Skeletal muscle tissue (tissue), 4 donors: ENCODE results near the gene PTP4A1. TPM values are rescaled to one million over a fixed set of nuclear protein-coding genes. Genes with fewer than 3 reads are reported as not detected.
A peak's percentile ranks its signal among the peaks of the same experiment; 100 is the strongest.

Experiments used
- H3K27ac ChIP-seq: one replicate; pipeline ENCODE4 v1.7.0; 2013; ENCODE audit warnings: mild to moderate bottlenecking, low read depth, low read length, inconsistent platforms
- H3K27me3 ChIP-seq, 3 donors: one replicate each; pipeline ENCODE4 v1.7.0; 2013; ENCODE audit warnings: low read length in 3 of 3; ENCODE audit not compliant: control insufficient read depth in 3 of 3, insufficient read depth in 3 of 3
- H3K36me3 ChIP-seq, 3 donors: one replicate each; pipeline ENCODE4 v1.7.0; 2013; ENCODE audit warnings: low read length in 3 of 3; ENCODE audit not compliant: control insufficient read depth in 3 of 3, insufficient read depth in 3 of 3
- H3K4me1 ChIP-seq, 3 donors: one replicate each; pipeline ENCODE4 v1.7.0; 2013; ENCODE audit warnings: low read length in 3 of 3, mild to moderate bottlenecking in 3 of 3; ENCODE audit not compliant: control insufficient read depth in 3 of 3, insufficient read depth in 3 of 3
- H3K4me3 ChIP-seq, 3 donors: one replicate each; pipeline ENCODE4 v1.7.0; 2013; ENCODE audit warnings: low read length in 3 of 3
- H3K9ac ChIP-seq, 3 donors: one replicate each; pipeline ENCODE4 v1.7.0; 2013; ENCODE audit warnings: low read length in 3 of 3, mild to moderate bottlenecking in 3 of 3, moderate library complexity in 2 of 3, low read depth in 1 of 3
- H3K9me3 ChIP-seq, 3 donors: one replicate each; pipeline ENCODE4 v1.7.0; 2013; ENCODE audit warnings: low read length in 3 of 3; ENCODE audit not compliant: control insufficient read depth in 3 of 3
- total RNA-seq: library from RNA; depleted of rRNA; stranded (reverse); fragments of >200 nt; gene quantifications from one replicate; pipeline ENCODE4 v1.2.3, GENCODE V29; 2014
- donor health status: Osteomylitis.

PTP4A1 gene
- total RNA-seq, 1 donor from 2014 or later = 28.7 TPM

- Histone ChIP-seq H3K27ac (no peak overlapping the region), H3K4me1 (peaks cover 10 to 21% (median 16%) of the 10 kb centered on the region in 3 donors), H3K9me3 (no peaks in the 10 kb centered on the region), H3K4me3 (no peak overlapping the region), H3K27me3 (no peaks in the 10 kb centered on the region), H3K9ac (no peak overlapping the region), H3K36me3 (no peaks in the 10 kb centered on the region)
These were observed 4.3 kb upstream of the PTP4A1 start for GRCh38 chr6:63567966-63568365.

- H3K27me3 ChIP-seq = no peaks in the 10 kb centered on the region
- H3K9me3 ChIP-seq = no peaks in the 10 kb centered on the region
- peak overlapping the region; percentile 52 to 81 (median 78) for H3K9ac ChIP-seq
- H3K36me3 ChIP-seq = peaks cover 2 to 3% (median 2%) of the 10 kb centered on the region in 3 donors
- H3K4me3 ChIP-seq = peak overlapping the region; percentile 78 to 100 (median 82)
- peak overlapping the region; percentile 99 for H3K27ac ChIP-seq
- H3K4me1 ChIP-seq = peaks cover 10% of the 10 kb centered on the region in 3 donors
These were observed 778 bp upstream of the PTP4A1 start for GRCh38 chr6:63571361-63572043.

GRCh38 chr6:63572747-63573075 lies 431 bp downstream of the PTP4A1 start:
- H3K4me1 ChIP-seq = peaks cover 10 to 18% (median 12%) of the 10 kb centered on the region in 3 donors
- peak overlapping the region; percentile 99 for H3K27ac ChIP-seq
- H3K9ac ChIP-seq = peak overlapping the region; percentile 97 to 99 (median 99)
- H3K27me3 ChIP-seq = no peaks in the 10 kb centered on the region
- H3K36me3 ChIP-seq = peaks cover 10 to 11% (median 10%) of the 10 kb centered on the region in 3 donors
- peak overlapping the region; percentile 80 to 92 (median 88) for H3K4me3 ChIP-seq
- H3K9me3 ChIP-seq = no peaks in the 10 kb centered on the region

GRCh38 chr6:63573076-63573898 lies 1.0 kb downstream of the PTP4A1 start:
- Histone ChIP-seq H3K27me3 (no peaks in the 10 kb centered on the region), H3K27ac (peak overlapping the region; percentile 99), H3K9ac (peak overlapping the region; percentile 97 to 99 (median 99)), H3K36me3 (peaks cover 10 to 15% (median 15%) of the 10 kb centered on the region in 3 donors), H3K4me1 (peaks cover 10 to 18% (median 12%) of the 10 kb centered on the region in 3 donors), H3K9me3 (no peaks in the 10 kb centered on the region), H3K4me3 (peak overlapping the region; percentile 80 to 92 (median 88))

- Histone ChIP-seq H3K4me1 (peaks cover 10 to 18% (median 12%) of the 10 kb centered on the region in 3 donors), H3K9ac (peak overlapping the region; percentile 97 to 99 (median 99)), H3K27ac (peak overlapping the region; percentile 99), H3K27me3 (no peaks in the 10 kb centered on the region), H3K36me3 (peaks cover 10 to 23% (median 23%) of the 10 kb centered on the region in 3 donors), H3K4me3 (peak overlapping the region; percentile 80 to 92 (median 88)), H3K9me3 (no peaks in the 10 kb centered on the region)
These were observed 1.7 kb downstream of the PTP4A1 start for GRCh38 chr6:63573899-63574553.

- peak overlapping the region; percentile 99 for H3K27ac ChIP-seq
- peak overlapping the region; percentile 80 to 92 (median 88) for H3K4me3 ChIP-seq
- H3K9ac ChIP-seq = peak overlapping the region; percentile 97 to 99 (median 99)
- H3K27me3 ChIP-seq = no peaks in the 10 kb centered on the region
- H3K4me1 ChIP-seq = peaks cover 10 to 18% (median 12%) of the 10 kb centered on the region in 3 donors
- peaks cover 11 to 28% (median 28%) of the 10 kb centered on the region in 3 donors for H3K36me3 ChIP-seq
- H3K9me3 ChIP-seq = no peaks in the 10 kb centered on the region
These were observed 2.2 kb downstream of the PTP4A1 start for GRCh38 chr6:63574554-63574900.

- Histone ChIP-seq H3K4me1 (peaks cover 7 to 18% (median 12%) of the 10 kb centered on the region in 3 donors), H3K27me3 (no peaks in the 10 kb centered on the region), H3K4me3 (no peak overlapping the region), H3K36me3 (peaks cover 24 to 44% (median 41%) of the 10 kb centered on the region in 3 donors), H3K27ac (no peak overlapping the region), H3K9ac (no peak overlapping the region), H3K9me3 (no peaks in the 10 kb centered on the region)
These were observed 4.0 kb downstream of the PTP4A1 start for GRCh38 chr6:63576147-63576772.

GRCh38 chr6:63576985-63577712 lies 4.9 kb downstream of the PTP4A1 start:
- Histone ChIP-seq H3K4me1 (peaks cover 0 to 12% (median 7%) of the 10 kb centered on the region in 3 donors), H3K27me3 (no peaks in the 10 kb centered on the region), H3K36me3 (peaks cover 24 to 53% (median 47%) of the 10 kb centered on the region in 3 donors), H3K4me3 (no peak overlapping the region), H3K9me3 (no peaks in the 10 kb centered on the region), H3K9ac (no peak overlapping the region), H3K27ac (no peak overlapping the region)

GRCh38 chr6:63578757-63579156 lies 6.5 kb downstream of the PTP4A1 start:
- no peak overlapping the region for H3K27ac ChIP-seq
- H3K9ac ChIP-seq = no peak overlapping the region
- no peak overlapping the region for H3K4me3 ChIP-seq
- peaks cover 0 to 12% (median 7%) of the 10 kb centered on the region in 3 donors for H3K4me1 ChIP-seq
- no peaks in the 10 kb centered on the region for H3K27me3 ChIP-seq
- H3K9me3 ChIP-seq = no peaks in the 10 kb centered on the region
- H3K36me3 ChIP-seq = peaks cover 27 to 58% (median 53%) of the 10 kb centered on the region in 3 donors
